22Rv1 (cell line): ENCODE results near the gene IGFALS.

ENCODE experiments used
- CTCF ChIP-seq: fragments of 450-650 bp; IDR thresholded peaks from 2 replicates; pipeline ENCODE4 v1.5.1; 2017; ENCODE audit warnings: mild to moderate bottlenecking
- ZFX ChIP-seq: fragments of 450-650 bp; IDR thresholded peaks from 2 replicates; pipeline ENCODE4 v1.6.1; 2017; ENCODE audit warnings: antibody characterized with exemption, borderline replicate concordance

GRCh38 chr16:1781758-1782407, 11.6 kb downstream of the IGFALS start:
- no peak for TF ChIP-seq CTCF
- TF ChIP-seq ZFX, result no peak
